ENCODE data around the gene KDSR.
A peak's percentile ranks its signal among the peaks of the same experiment; 100 is the strongest.

KDSR gene

GRCh38 chr18:63321291-63321690 lies 45.7 kb downstream of the KDSR start:
- DNase-seq = no peak

- no peak for DNase-seq
Measured at GRCh38 chr18:63320975-63321265, 46.1 kb downstream of the KDSR start.

DNA sequence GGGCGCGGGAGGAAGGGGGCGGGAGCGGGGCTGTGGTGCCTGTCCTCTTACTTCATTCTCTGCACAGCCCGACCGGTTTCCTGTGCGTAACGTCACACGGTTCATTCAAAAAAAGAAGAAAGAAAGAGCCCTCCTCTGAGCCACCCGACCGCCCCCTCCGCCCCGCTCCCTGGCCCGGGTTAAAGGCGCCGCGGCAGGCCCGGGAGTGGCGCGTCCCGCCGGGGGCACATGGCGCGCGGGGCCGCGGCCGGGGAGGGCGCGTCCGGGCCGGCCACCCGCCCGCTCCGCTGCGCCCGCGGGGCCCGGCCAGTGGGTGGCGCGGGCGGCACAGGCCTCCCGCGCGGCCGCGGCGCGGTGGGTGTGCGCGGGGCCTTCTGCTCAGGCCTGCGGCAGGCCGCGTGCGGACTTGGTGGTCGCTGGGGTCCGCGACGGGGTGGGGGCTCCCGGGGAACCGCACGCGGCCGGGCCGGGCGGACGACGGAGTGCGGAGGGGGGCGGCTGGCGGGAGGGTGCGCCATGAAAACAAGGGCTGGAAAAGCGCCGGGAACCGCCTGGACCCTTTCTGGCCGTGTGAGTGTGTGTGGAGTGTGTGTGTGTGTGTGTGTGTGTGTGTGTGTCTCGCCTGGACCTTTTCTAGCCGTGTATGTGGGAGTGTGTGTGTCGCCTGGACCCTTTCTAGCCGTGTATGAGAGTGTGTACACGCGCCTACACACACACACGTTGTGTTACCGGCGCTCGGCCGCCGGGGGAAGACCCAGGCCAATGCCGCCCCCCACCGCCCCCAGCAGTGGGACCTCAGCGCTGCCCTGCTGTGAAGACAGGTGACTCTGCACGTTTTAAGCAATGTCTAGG lies 46.7 kb downstream of the KDSR start:
- peak; percentile 88 for DNase-seq

DNA sequence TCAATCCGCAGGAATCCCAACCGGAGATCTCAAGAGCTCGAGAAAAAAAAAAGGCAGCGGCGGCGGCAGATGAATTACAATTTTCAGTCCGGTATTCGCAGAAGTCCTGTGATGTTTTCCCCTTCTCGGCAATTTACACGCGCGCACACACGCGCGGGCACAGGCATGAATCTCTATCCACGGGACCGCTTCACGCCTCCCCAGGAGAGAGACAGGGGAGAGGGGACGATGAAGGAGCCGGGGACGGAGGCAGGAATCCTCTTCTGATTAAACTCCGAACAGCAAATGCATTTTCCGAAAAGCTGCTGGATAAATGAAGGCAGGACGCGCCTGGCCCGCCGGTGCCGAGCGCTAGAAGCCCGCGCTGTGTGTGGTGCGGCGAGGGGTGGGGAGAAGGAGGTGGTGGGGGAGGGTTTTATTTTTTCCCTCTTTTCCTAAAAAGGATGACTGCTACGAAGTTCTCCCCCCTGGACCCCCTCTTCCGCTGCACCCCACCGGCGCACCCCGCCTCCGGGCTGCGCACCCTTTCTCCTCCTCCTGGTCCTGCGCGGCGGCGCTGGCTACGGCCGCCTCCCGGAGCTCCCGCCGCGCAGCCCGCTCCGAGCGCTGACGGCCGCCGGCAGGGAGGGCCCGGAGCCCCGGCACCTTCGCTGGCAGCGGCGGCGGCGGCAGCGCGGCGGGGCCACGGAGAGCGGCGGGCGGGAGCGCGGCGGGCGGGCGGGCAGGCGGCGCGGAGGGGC lies 47.5 kb downstream of the KDSR start, which contains the start of gene BCL2:
Gene BCL2, minus strand, starts transcription at position 387 of the 740 bp plus-strand sequence.
- DNase-seq = peak; percentile 81

DNA sequence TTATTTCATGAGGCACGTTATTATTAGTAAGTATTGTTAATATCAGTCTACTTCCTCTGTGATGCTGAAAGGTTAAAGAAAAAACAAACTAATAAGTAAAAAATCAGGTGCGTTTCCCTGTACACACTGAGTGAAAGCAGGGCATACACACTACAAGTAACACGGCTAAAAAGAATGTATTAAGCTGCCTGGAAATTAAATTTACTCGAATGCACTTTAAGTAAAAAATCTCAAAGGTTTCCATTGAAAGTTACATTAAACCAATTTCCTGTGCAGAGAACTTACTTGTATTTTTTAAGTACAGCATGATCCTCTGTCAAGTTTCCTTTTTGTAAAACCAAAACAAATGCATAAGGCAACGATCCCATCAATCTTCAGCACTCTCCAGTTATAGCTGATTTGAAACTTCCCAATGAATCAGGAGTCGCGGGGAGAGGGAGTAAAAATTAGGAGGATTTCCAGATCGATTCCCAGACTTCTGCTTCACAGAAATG lies 48.1 kb downstream of the KDSR start:
- no peak for DNase-seq

- DNase-seq = peak; percentile 78
Measured at GRCh38 chr18:63317982-63318888, 48.8 kb downstream of the KDSR start.

GRCh38 chr18:63317556-63317946 lies 49.5 kb downstream of the KDSR start:
- no peak for DNase-seq

DNA sequence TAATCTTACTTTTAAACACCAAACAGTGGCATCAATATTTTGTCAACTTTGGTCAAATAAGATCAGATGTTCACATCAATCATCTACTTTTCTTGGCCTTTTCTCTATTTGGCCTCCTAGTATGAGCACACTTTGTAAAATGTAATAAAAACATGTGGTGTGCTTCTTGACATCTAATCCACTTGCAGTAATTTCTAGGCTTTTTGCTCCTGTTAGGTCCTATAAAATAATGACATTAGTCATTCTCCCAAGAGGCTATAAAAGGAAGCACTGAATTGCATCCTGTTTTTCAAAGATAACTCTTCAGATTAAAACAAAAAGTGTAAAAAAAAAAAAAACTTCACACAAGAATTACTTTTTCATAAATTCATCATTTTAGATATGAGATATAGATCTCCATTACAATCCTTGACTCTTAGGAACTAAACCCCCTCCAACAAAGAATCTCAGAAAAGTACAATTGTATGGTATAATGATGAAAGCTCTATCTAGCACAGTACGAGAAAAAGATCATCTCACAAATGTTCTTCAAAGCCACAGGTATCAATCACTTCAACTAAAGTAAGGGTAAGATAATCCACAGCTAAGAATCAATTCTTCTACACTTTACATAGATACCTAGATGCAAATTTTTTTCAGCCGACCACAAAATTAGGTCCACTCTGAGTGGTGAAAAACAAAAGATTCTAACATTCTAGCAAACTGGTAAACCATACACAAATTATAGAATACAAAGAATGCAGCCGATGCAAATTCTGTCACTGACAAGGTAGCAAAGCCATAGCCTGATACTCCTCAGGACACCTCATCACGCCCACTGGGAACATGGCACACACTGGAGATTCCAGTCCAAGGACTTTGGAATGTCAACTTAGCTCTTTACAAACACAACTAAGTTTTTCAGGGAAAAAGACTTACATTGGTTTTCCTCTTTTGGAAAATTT lies 50.1 kb downstream of the KDSR start:
- DNase-seq = no peak

DNA sequence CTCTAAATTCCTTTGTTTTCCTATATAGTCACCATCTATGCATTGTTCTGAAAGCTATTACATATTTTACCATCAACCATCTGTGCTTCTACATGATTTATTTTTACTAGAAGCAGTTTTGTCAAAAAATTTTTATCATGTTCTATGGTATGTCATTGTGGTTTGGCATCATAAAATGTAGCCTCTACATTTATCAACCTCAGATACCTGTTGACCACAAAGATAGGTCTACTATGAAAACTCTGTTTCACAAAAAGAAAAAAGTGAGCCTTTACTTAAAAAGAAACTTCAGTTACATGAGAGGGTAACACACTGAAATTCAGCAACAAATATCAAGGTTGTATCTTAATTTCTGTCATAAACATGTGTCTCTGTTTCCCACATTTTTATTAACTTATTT lies 51.1 kb downstream of the KDSR start:
- no peak for DNase-seq

GRCh38 chr18:63315131-63315662 lies 51.8 kb downstream of the KDSR start:
- DNase-seq = no peak

DNA sequence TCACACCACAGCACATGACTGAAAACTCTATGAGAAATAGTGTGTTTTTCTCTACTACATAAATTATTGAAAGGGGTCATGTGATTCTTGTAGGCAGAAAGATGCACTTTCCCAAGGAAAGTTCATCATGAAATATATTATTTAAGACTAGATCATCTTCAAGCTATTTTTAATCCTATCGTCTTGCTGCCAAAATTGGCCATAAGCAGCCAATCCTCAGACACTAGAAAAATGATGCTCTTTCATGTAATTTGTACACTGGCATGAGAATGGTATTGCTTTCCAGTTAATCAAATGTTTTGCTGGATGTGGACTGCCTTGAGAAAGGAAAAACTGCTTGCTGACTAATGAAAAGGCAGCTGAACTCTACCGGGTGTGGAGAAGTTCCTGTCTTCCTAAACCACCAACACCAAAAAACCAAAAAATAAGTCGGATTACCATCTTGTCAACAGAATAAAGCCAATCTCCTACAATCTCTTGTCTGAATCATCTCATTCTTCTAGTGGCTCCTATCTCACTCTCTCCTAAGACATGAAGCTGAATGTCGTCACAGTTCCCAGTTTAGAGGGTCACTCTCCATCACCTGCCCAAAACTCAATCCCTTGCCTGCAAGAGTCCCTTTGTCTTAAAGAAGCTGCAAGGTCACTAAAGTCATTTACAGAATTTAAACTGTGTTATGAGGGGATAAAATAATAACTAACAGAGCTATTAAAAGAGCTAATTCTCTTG lies 52.8 kb downstream of the KDSR start:
- no peak for DNase-seq

DNA sequence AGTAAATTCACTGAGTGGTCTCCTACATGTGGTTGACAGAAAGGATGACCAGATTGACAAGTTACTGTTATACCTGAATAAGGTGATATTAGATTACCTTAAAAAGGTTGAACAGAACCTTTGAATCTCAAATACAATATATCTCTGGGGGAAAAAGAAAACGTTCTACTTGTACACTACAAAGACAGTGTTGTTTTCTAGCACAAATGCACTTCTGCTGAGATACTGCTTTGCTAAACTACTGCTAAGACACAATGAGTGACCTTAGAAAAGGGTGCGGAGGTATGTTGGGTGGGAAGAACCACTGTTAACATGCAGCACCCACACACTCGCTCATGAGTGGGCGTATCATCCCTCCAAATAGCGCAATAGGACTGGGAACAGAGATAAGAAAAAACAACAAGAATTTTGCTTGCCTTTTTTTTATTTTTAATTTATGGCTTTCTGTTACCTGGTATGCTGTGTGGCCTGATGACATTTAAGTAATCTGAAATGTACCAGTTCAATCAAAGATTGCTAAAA lies 53.5 kb downstream of the KDSR start:
- no peak for DNase-seq

GRCh38 chr18:63312737-63313395 lies 54.1 kb downstream of the KDSR start:
- no peak for DNase-seq

GRCh38 chr18:63312019-63312409 lies 55.0 kb downstream of the KDSR start:
- no peak for DNase-seq

GRCh38 chr18:63311118-63312018 lies 55.6 kb downstream of the KDSR start:
- no peak for DNase-seq

DNA sequence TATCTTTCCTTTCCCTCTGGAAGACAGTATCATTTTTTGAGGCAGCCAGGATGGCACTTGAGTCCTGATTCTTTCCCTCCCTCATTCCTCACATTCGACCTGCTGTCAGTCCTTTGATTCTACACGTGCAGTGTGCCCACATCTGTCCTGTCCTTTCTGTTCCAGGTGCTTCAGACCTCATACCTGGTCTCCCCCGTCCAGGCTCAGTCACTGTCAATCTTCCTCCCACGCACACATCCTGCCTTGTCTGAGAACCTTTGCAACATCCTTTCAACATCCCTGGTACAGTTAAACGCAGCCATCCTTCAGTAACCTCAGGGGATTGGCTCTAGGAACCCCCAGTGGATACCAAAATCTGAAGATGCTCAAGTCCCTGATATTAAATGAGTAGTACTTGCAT lies 57.6 kb downstream of the KDSR start:
- DNase-seq = no peak

- no peak for DNase-seq
Measured at GRCh38 chr18:63307551-63308200, 59.3 kb downstream of the KDSR start.
